ENCODE measurements around the gene AP2M1.

Gene AP2M1

GRCh38 chr3:184174646-184175492 is at the start of gene AP2M1:
AP2M1 (plus strand) TSS chr3:184174855; CDS start chr3:184176994, 2,139 bp downstream.
- no peak for TF ChIP-seq ZNF274 (IDR thresholded peaks at IDR 0.05; ENCODE audit: low read depth, low read length)
- peak within 1 kb of the TSS; percentile 68 for H3K4me3 ChIP-seq (ENCODE audit: low read length)

GRCh38 chr3:184126006-184126405 is 48.6 kb upstream of the AP2M1 start:
- no peak for TF ChIP-seq ZNF274 (IDR thresholded peaks at IDR 0.05; ENCODE audit: low read depth, low read length)

GRCh38 chr3:184129012-184129411 is 45.6 kb upstream of the AP2M1 start:
- no peak overlapping the region for H3K4me3 ChIP-seq (ENCODE audit: low read length)
- no peak for TF ChIP-seq ZNF274 (IDR thresholded peaks at IDR 0.05; ENCODE audit: low read depth, low read length)

More at GRCh38 chr3:184126006-184126405, 48.6 kb upstream of the AP2M1 start:
- no peak overlapping the region for H3K4me3 ChIP-seq (ENCODE audit: low read length)

- H3K4me3 ChIP-seq (ENCODE audit: low read length), result no peak overlapping the region
- no peak for TF ChIP-seq ZNF274 (IDR thresholded peaks at IDR 0.05; ENCODE audit: low read depth, low read length)
These were observed 41.7 kb upstream of the AP2M1 start for GRCh38 chr3:184132945-184133344.

- peak overlapping the region; percentile 95 for H3K4me3 ChIP-seq (ENCODE audit: low read length)
- no peak for TF ChIP-seq ZNF274 (IDR thresholded peaks at IDR 0.05; ENCODE audit: low read depth, low read length)
These were observed 40.6 kb upstream of the AP2M1 start for GRCh38 chr3:184133840-184134745.

- TF ChIP-seq ZNF274 (IDR thresholded peaks at IDR 0.05; ENCODE audit: low read depth, low read length), result no peak
These were observed 39.9 kb upstream of the AP2M1 start for GRCh38 chr3:184134746-184135148.

GRCh38 chr3:184135149-184135910 is 39.3 kb upstream of the AP2M1 start, which contains the start of gene EIF2B5:
EIF2B5 (plus strand) TSS chr3:184135358; CDS start chr3:184135386, 28 bp downstream.
- peak within 1 kb of the TSS; percentile 95 for H3K4me3 ChIP-seq (ENCODE audit: low read length)
- TF ChIP-seq ZNF274 (IDR thresholded peaks at IDR 0.05; ENCODE audit: low read depth, low read length), result no peak

More at GRCh38 chr3:184134746-184135148, 39.9 kb upstream of the AP2M1 start:
- peak overlapping the region; percentile 95 for H3K4me3 ChIP-seq (ENCODE audit: low read length)

- TF ChIP-seq ZNF274 (IDR thresholded peaks at IDR 0.05; ENCODE audit: low read depth, low read length), result no peak
- peak overlapping the region; percentile 95 for H3K4me3 ChIP-seq (ENCODE audit: low read length)
These were observed 38.8 kb upstream of the AP2M1 start for GRCh38 chr3:184135911-184136260.

GRCh38 chr3:184140436-184140835 is 34.2 kb upstream of the AP2M1 start:
- TF ChIP-seq ZNF274 (IDR thresholded peaks at IDR 0.05; ENCODE audit: low read depth, low read length), result no peak
- no peak overlapping the region for H3K4me3 ChIP-seq (ENCODE audit: low read length)

- H3K4me3 ChIP-seq (ENCODE audit: low read length), result no peak overlapping the region
- TF ChIP-seq ZNF274 (IDR thresholded peaks at IDR 0.05; ENCODE audit: low read depth, low read length), result no peak
These were observed 32.5 kb upstream of the AP2M1 start for GRCh38 chr3:184142199-184142598.

GRCh38 chr3:184143327-184143726 is 31.3 kb upstream of the AP2M1 start:
- H3K4me3 ChIP-seq (ENCODE audit: low read length), result no peak overlapping the region
- TF ChIP-seq ZNF274 (IDR thresholded peaks at IDR 0.05; ENCODE audit: low read depth, low read length), result no peak

GRCh38 chr3:184144505-184144904 is 30.1 kb upstream of the AP2M1 start:
- H3K4me3 ChIP-seq (ENCODE audit: low read length), result no peak overlapping the region
- TF ChIP-seq ZNF274 (IDR thresholded peaks at IDR 0.05; ENCODE audit: low read depth, low read length), result no peak

GRCh38 chr3:184145111-184145524 is 29.5 kb upstream of the AP2M1 start:
- no peak for TF ChIP-seq ZNF274 (IDR thresholded peaks at IDR 0.05; ENCODE audit: low read depth, low read length)
- no peak overlapping the region for H3K4me3 ChIP-seq (ENCODE audit: low read length)
